Body of pancreas (tissue), 4 donors: Measurements from ENCODE around the gene PLTP. TPM values are rescaled to one million over a fixed set of nuclear protein-coding genes. Genes with fewer than 3 reads are reported as not detected.

Source experiments
- ATAC-seq: fragments of 150-250 bp; one replicate; pipeline ENCODE4 v1.9.1; 2016
- DNase-seq, 4 donors: peaks; one replicate each; pipeline ENCODE4 v3.0.0-alpha.2; 2019
- H3K27ac ChIP-seq, 4 donors: fragments of 200-600 bp; sonication (generic); 1 replicate in 3 of 4; 2 replicates in 1 of 4; pipeline versions ENCODE4 v1.5.1 to v1.6.1; 2016 to 2019; ENCODE audit warnings: mild to moderate bottlenecking in 1 of 4, mixed read lengths in 1 of 4, moderate library complexity in 1 of 4
- H3K27me3 ChIP-seq, 2 donors: fragments of 200-600 bp; sonication (generic); one replicate each; pipeline ENCODE4 v1.6.0; 2016; ENCODE audit warnings: mild to moderate bottlenecking in 1 of 2
- H3K36me3 ChIP-seq, 2 donors: fragments of 200-600 bp; sonication (generic); replicated peaks in 1 of 2; 2 replicates each; pipeline ENCODE4 v1.5.1; 2016; ENCODE audit warnings: low read depth in 2 of 2; ENCODE audit not compliant: insufficient read depth in 1 of 2
- H3K4me1 ChIP-seq: fragments of 200-600 bp; sonication (generic); one replicate; pipeline ENCODE4 v1.6.0; 2016
- H3K4me3 ChIP-seq, 2 donors: fragments of 200-600 bp; sonication (generic); 1 replicate in 1 of 2; 2 replicates in 1 of 2; pipeline ENCODE4 v1.5.1; 2016 to 2019
- H3K9me3 ChIP-seq, 3 donors: fragments of 200-600 bp; sonication (generic); 1 replicate in 2 of 3; 2 replicates in 1 of 3; pipeline ENCODE4 v1.5.1; 2016
- CTCF ChIP-seq, 7 experiments: fragments of 450-650 bp in 4 of 7; fragments of 200-600 bp in 3 of 7; sonication (generic) in 3 of 7; IDR thresholded peaks; one replicate each; pipeline ENCODE4 v1.5.1; 2016 to 2019; ENCODE audit warnings: antibody characterized with exemption in 7 of 7
- POLR2A ChIP-seq, 3 donors: fragments of 450-650 bp; IDR thresholded peaks; one replicate each; pipeline ENCODE4 v1.6.1; 2016; ENCODE audit warnings: antibody characterized with exemption in 3 of 3, mild to moderate bottlenecking in 2 of 3
- WGBS, 2 donors: methylation state at CpG; one replicate each; pipeline ENCODE4 v1.1.5; 2017; 5-methylcytosine and 5-hydroxymethylcytosine counted together
- intact Hi-C: fragments of 100-400 bp; cut with DNase I; formaldehyde crosslinking; loops from one replicate; pipeline ENCODE4 v1.15.1; 2023
- total RNA-seq, 2 donors: library from RNA; depleted of rRNA; stranded (reverse); fragments of >200 nt; gene quantifications; one replicate each; pipeline ENCODE4 v1.1.0, GENCODE V29; 2016

Gene PLTP
- total RNA-seq, 2 donors from 2014 or later: 109 to 198 TPM

DNA sequence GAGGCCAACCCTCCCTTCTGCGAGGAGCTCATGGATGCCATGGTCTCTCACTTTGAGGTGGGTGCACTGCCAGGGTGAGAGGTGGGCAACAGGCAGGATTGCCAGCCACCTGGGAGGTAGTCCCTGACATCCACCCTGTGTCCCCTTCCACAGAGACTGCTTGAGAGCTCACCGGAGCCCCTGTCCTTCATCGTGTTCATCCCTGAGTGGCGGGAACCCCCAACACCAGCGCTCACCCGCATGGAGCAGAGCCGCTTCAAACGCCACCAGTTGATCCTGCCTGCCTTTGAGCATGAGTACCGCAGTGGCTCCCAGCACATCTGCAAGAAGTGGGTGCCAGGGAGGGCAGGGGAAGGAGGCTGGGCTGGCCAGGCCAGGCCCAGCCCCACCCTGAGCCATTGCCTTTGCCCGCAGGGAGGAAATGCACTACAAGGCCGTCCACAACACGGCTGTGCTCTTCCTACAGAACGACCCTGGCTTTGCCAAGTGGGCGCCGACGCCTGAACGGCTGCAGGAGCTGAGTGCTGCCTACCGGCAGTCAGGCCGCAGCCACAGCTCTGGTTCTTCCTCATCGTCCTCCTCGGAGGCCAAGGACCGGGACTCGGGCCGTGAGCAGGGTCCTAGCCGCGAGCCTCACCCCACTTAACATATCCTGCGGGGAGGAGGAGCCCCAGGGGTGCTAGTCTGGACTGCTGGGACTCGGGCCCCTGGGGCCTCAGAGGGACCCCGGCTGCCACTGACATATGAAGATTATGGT is 35.3 kb upstream of the PLTP start:
- Histone ChIP-seq H3K27ac (peak overlapping the region; percentile 71 to 84 (median 80)), H3K27me3 (no peaks in the 10 kb centered on the region), H3K4me1 (peaks cover 34% of the 10 kb centered on the region), H3K9me3 (no peaks in the 10 kb centered on the region), H3K36me3 (peaks cover 12 to 34% of the 10 kb centered on the region in 2 donors), H3K4me3 (no peak overlapping the region)
- no peak for ATAC-seq
- TF ChIP-seq POLR2A (IDR thresholded peaks at IDR 0.05) (no peak), CTCF (IDR thresholded peaks at IDR 0.05) (no peak)
- no peak for DNase-seq
- intact Hi-C loops: no loop called here
- WGBS, 2 donors: 91 to 94% methylated on average over 11 to 29 of the region's 29 CpGs

DNA sequence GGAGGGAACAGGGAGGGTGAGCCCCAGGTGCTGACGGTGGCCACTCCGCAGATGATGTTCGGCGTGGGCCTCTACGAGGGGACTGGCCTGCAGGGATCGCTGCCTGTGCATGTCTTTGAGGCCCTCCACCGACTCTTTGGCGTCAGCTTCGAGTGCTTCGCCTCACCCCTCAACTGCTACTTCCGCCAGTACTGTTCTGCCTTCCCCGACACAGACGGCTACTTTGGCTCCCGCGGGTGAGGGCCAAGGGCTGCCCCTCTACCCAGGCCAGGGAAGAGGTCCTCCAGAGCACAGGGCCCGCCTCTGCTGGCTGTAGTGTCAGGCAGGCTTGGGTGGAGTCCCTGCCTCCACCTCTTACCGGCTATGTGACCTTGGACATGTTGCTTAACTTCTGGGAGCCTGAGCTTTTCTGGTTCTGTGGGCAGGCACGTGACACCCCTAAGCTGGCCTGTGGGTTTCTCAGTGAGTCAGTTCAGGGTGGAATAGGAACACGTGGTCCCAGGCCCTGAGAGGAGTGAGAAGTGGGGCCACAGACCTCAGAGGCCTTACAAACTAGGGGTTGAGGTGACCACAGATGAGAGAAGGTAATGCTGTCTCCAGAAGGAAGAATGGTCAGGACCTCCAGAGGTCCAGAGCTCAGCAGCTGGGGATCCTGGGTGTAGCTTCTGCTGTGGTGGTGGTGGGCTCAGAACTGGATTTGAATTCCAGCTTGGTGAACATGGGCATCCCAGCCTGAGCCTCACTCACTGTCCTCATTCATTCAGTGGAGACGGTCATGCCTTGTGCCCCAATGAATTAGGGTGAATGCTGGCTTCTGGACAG is 34.4 kb upstream of the PLTP start:
- H3K9me3 ChIP-seq: no peaks in the 10 kb centered on the region
- 60 to 64% methylated on average over 20 of the region's 20 CpGs for WGBS, 2 donors
- intact Hi-C loops: no loop called here
- peaks cover 34% of the 10 kb centered on the region for H3K4me1 ChIP-seq
- H3K27me3 ChIP-seq: no peaks in the 10 kb centered on the region
- peak overlapping the region; percentile 71 to 84 (median 80) for H3K27ac ChIP-seq
- DNase-seq (peak; percentile 75 to 95 (median 90)), ATAC-seq (peak; percentile 86)
- no peak overlapping the region for H3K4me3 ChIP-seq
- TF ChIP-seq CTCF (IDR thresholded peaks at IDR 0.05) (no peak), POLR2A (IDR thresholded peaks at IDR 0.05) (peak in 1 of 3 donors; percentile 24)
- peaks cover 6 to 26% of the 10 kb centered on the region in 2 donors for H3K36me3 ChIP-seq

- TF ChIP-seq POLR2A (IDR thresholded peaks at IDR 0.05) (no peak), CTCF (IDR thresholded peaks at IDR 0.05) (no peak)
- 40 to 61% methylated on average over 1 to 13 of the region's 13 CpGs for WGBS, 2 donors
- Histone ChIP-seq H3K9me3 (no peaks in the 10 kb centered on the region), H3K36me3 (peaks cover 6 to 28% of the 10 kb centered on the region in 2 donors), H3K27ac (peak overlapping the region; percentile 71 to 84 (median 80)), H3K4me3 (no peak overlapping the region), H3K4me1 (peaks cover 34% of the 10 kb centered on the region), H3K27me3 (no peaks in the 10 kb centered on the region)
- intact Hi-C loops: no loop called here
- peak; percentile 3 for ATAC-seq
- peak in 3 of 4 donors; percentile 44 to 59 (median 55) for DNase-seq
Observed at GRCh38 chr20:45945678-45946148, 33.8 kb upstream of the PLTP start.

DNA sequence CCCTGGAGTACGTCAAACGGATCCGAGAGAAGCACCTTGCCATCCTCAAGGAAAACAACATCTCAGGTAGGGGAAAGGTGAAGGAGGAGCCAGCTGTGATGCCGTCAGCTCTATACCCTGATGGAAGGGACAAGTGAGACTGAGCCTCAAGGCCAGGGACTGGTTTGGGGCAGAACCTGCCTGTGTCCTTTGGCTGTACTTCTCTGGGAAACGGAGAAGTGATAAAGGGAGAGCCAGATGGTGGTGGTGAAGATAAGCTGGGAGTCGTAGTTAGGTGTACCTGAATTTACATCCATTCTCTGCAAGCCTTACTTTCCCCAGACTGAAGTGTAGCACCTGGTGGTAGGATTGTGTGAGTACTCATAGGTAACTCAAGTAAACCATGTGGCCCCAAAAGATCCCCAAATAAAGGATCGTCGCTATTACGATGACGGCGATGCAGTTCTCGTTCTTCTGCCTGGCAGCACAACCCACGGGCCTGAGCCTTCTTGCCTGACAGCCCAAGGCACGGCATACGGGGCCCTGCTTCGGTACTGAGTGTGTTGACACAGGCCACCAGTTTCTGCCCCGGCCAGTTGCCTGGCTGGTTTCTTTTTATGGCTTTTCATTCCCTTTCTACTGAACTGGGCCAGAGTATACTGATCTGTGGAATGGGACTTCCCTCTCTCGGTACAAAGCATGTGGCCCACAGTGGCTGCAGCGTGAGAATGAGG is 33.2 kb upstream of the PLTP start:
- intact Hi-C loops: no loop called here
- Histone ChIP-seq H3K9me3 (no peaks in the 10 kb centered on the region), H3K4me3 (no peak overlapping the region), H3K4me1 (peaks cover 34% of the 10 kb centered on the region), H3K27me3 (no peaks in the 10 kb centered on the region), H3K36me3 (peaks cover 5 to 29% of the 10 kb centered on the region in 2 donors), H3K27ac (peak overlapping the region; percentile 71 to 84 (median 80))
- 47% methylated on average over 17 to 19 of the region's 19 CpGs for WGBS, 2 donors
- ATAC-seq: peak; percentile 41
- TF ChIP-seq POLR2A (IDR thresholded peaks at IDR 0.05) (no peak), CTCF (IDR thresholded peaks at IDR 0.05) (peak in 5 of 7 experiments; percentile 8 to 57 (median 45))
- DNase-seq: peak; percentile 53 to 81 (median 68)
